Fibroblast of mammary gland (primary cell): ENCODE results near the gene TOP1.
A peak's percentile ranks its signal among the peaks of the same experiment; 100 is the strongest.

ENCODE experiments used
- DNase-seq: peaks from one replicate; pipeline ENCODE4 v3.0.0-alpha.2; 2010; ENCODE audit warnings: low read depth
- H3K4me3 ChIP-seq: 2 replicates; pipeline ENCODE4 v1.5.1; 2011; ENCODE audit warnings: low read depth, mild to moderate bottlenecking, low read length, moderate library complexity; ENCODE audit not compliant: control insufficient read depth
- TF ChIP-seq, protein P1 (sequence below): conservative IDR thresholded peaks from 2 replicates; pipeline ENCODE4 v1.5.1; 2011; ENCODE audit warnings: low read depth, low read length, inconsistent platforms; ENCODE audit not compliant: control insufficient read depth, insufficient read depth

Gene TOP1

DNA sequence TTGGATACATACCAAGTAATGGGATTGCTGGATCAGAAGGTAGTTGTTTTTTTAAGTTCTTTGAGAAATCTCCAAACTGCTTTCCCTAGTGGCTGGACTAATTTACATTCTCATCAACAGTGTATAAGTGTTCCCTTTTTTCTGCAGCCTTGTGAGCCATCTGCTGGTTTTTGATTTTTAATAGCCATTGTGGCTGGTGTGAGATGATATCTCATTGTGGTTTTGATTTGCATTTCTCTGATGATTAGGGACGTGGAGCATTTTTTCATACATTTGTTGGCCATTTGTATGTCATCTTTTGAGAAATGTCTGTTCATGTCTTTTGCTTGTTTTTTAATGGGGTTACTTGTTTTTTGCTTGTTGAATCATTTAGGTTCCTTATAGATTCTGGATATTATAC, 34.8 kb downstream of the TOP1 start:
- no peak for DNase-seq

DNA sequence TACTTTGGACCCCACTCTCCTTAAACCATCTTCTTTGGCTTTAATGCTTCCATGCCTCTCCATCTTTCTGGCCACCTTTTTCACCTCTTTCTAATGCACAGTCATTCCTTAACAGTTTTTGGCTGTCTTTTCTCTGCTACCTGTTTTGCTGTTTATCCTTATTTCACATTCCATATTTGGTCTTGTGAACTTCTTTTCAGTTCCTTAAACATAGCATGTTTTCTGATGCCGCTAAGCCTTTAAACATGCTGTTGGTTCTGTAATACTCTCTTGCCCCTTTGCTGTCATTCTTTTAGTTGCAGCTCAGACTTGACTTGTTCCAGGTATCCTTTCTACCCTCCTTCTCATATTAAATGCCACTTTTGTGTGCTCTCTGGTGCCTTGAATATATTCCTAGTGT, 35.8 kb downstream of the TOP1 start:
- no peak for DNase-seq
- H3K4me3 ChIP-seq = no peak overlapping the region
- TF ChIP-seq, protein P1, sequence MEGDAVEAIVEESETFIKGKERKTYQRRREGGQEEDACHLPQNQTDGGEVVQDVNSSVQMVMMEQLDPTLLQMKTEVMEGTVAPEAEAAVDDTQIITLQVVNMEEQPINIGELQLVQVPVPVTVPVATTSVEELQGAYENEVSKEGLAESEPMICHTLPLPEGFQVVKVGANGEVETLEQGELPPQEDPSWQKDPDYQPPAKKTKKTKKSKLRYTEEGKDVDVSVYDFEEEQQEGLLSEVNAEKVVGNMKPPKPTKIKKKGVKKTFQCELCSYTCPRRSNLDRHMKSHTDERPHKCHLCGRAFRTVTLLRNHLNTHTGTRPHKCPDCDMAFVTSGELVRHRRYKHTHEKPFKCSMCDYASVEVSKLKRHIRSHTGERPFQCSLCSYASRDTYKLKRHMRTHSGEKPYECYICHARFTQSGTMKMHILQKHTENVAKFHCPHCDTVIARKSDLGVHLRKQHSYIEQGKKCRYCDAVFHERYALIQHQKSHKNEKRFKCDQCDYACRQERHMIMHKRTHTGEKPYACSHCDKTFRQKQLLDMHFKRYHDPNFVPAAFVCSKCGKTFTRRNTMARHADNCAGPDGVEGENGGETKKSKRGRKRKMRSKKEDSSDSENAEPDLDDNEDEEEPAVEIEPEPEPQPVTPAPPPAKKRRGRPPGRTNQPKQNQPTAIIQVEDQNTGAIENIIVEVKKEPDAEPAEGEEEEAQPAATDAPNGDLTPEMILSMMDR = no peak

More for the DNA sequence above, 34.8 kb downstream of the TOP1 start:
- TF ChIP-seq, protein P1 = no peak
- H3K4me3 ChIP-seq = no peak overlapping the region

DNA sequence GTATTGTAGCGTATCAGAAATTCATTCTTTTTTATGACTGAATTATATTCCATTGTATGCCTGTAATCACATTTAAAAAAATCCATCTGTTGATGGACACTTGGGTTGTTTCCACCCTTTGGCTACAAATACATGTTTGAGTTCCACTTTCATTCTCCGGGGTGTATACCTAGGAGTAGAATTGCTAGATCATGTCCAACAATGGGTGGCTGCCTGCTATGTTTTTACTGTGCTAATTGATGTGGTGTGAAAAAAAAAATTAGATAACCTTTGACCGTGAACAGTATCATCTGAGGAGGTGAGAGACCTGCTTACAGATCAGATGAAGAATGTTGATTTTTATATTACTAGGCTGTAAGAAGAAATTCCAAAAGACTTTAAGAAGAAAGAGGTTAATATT, 37.1 kb downstream of the TOP1 start:
- H3K4me3 ChIP-seq = no peak overlapping the region

DNA sequence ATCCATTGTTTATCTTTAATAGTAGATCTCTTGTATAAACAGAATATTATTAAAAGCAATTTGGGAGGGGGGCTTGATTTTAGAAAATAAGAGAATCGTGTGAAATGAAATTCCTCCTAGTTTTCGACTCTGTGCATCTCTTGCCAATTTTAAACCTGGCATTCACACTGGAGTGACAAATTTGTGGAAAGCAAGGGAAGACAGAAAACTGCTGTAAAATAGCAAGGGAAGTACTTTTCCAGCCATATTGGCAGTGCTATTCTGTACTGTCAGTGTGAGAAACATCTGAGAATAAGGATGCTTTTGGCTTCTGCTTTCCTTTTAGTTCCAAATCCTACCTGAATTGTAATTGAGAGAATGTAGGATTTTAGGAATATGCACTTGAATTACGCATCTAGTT, 40.2 kb downstream of the TOP1 start:
- H3K4me3 ChIP-seq = no peak overlapping the region
- TF ChIP-seq, protein P1 = no peak
- DNase-seq = no peak

More for the DNA sequence above, 37.1 kb downstream of the TOP1 start:
- no peak for DNase-seq
- TF ChIP-seq, protein P1 = no peak

DNA sequence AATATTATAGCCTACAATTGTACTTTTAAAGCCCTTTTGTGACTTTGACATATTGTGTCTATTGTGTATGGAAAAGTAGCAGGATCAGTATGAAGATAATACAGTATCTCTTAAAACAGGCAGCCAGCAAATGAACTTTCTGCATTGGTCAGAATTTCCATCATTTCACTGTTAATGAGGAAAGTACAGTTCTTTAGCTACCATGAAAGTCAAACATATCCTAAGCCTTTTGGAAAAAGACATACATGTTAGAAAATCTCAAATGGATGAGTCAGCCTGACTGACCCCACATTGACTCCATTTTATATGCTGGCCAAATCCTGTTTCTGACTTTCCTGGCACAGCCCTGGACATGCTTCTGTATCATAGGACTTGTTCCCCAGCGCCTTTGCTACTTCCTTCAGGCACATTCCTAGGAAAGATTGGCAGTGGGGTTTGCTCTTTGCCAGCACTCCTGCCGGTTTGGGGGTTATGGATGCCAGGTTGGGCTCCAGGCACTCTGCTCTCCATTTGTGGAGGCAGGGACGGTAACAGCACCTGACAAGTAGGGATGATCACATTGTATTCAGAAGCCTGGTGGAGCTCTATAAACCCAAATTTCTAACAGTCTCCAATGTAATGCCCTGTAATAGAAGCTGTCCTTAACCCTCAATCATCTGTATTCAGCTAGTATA, 43.7 kb downstream of the TOP1 start:
- peak; percentile 89 for DNase-seq
- H3K4me3 ChIP-seq = no peak overlapping the region
- TF ChIP-seq, protein P1 = no peak

DNA sequence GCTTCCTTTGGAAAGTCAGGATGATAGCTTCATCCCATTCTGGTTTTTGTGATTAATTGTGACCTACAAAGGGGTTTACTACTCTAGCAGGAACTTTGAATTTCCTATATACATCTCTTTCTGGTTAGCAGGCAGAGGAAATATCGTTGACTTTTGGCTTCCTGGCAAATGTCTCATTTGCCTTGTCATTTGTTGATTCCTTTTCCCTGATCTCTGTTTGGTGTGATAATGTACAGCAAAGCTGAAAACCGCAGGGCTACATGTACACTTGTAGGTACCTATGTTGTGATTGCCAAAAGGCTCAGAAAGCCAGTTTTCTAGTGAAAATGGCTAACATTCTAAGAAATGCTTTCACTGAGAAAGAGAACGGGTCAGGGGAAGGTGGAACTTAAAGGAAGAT, 44.3 kb downstream of the TOP1 start:
- TF ChIP-seq, protein P1 = no peak
- no peak for DNase-seq
- no peak overlapping the region for H3K4me3 ChIP-seq
